Stimulated activated CD8-positive, alpha-beta memory T cell treated with anti-CD3 and anti-CD28 coated beads, Interleukin-4, amount 100 ng/mL, for 1 hour (primary cell): Measurements from ENCODE around the gene RABEP2.
"Not testable (repeated sequence)": the region's sequence is repeated elsewhere in the genome, so short reads cannot be mapped to it uniquely, and the experiment has no call there.

ENCODE experiments used
- DNase-seq, 2 donors: peaks; one replicate each; pipeline ENCODE4 v3.0.0-alpha.2; 2020; ENCODE audit warnings: low read depth in 2 of 2, low spot score in 1 of 2

The RABEP2 gene

DNA sequence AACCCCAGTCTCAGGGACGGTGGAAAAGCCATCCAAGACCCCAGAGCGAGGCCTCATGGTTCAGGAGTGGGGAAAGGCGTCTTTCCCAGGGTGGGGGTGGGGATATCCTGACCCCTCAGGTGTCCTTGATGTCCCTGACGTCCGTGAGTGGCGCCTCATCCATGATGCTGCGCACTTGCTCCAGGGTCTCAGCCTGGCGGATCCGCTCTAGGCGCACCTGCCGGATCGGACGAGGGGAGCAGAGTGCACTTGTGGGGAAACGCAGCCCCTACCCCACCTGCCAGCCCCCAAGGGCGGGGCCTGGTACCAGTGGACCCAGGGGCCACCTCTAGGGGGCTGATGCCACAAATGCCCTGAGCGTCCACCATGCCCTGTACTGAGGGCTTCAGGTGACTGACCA lies 20.2 kb downstream of the RABEP2 start:
- DNase-seq, result no peak

GRCh38 chr16:28904363-28904762 lies 20.7 kb downstream of the RABEP2 start:
- DNase-seq, result no peak

DNA sequence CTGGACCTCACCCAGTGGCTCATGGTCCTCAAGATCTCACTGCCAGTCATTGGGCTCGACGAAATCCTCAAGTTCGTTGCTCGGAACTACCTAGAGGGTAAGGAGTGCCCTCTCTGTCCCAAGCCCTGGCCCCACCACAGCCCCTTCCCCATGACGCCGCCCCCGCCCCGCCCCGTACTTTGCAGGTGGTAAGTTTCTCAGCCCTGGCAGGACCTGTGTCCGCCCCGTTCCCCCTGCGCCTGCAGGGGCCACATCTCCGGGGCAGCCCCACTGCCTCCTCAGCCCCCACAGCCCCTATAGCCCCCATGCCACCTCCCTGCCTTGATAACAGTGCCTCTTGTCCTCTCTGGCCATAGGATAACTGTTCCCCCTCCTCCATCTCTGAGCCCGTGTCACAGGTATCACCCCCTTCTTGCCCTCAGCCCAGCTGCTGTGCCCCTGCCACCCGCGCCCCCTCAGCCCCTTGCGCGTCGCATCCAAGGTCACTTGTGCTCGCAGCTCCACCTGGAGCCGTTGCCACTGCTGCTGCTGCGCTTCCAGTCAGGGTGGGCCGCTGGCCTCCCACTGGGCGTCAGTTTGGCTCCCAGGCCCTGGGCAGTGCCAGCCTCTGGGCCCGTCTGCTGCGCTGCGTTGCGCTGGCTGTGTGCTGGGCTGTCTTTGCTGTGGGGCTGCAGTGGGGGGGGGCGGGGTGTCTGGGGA lies 21.5 kb downstream of the RABEP2 start:
- no peak for DNase-seq

- no peak for DNase-seq
These were observed 22.1 kb downstream of the RABEP2 start for GRCh38 chr16:28902909-28903308.

DNA sequence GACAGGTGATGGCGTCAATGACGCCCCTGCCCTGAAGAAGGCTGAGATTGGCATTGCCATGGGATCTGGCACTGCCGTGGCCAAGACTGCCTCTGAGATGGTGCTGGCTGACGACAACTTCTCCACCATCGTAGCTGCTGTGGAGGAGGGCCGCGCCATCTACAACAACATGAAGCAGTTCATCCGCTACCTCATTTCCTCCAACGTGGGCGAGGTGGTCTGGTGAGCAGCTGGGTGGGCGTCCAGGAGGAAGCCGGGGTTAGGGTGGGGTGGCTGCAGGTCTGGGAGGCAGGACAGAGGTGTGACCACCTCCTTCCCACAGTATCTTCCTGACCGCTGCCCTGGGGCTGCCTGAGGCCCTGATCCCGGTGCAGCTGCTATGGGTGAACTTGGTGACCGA lies 23.2 kb downstream of the RABEP2 start:
- DNase-seq, result no peak

- no peak for DNase-seq
These were observed 24.4 kb downstream of the RABEP2 start for GRCh38 chr16:28900601-28901000.

DNA sequence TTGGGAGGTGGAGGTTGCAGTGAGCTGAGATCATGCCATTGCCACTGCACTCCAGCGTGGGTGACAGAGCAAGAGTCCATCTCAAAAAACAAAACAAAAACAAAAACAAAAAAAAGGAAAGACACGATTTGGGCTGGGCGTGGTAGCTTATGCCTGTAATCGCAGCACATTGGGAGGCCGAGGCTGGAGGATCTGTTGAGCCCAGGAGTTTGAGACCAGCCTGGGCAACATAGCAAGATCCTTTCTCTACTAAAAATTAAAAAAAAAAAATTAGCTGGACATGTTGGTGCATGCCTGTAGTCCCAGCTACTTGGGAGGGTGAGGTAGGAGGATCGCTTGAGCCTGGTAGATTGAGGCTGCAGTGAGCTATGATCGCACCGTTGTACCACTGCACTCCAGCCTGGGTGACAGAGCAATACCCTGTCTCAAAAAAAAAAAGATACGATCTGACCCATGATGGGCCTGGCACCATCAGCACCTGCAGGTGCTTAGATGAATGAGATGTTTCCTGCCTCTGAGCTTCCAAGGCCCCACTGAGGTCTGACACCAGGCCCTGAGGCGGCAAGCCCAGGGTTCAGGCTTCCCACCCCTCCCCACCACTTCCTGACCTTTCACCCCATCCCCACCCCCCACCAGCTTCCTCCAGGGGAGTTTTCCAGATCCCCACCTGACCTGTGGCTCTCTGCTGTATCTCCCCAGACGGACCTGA lies 25.0 kb downstream of the RABEP2 start:
- no peak for DNase-seq

- no peak for DNase-seq
These were observed 26.1 kb downstream of the RABEP2 start for GRCh38 chr16:28898942-28899341.

DNA sequence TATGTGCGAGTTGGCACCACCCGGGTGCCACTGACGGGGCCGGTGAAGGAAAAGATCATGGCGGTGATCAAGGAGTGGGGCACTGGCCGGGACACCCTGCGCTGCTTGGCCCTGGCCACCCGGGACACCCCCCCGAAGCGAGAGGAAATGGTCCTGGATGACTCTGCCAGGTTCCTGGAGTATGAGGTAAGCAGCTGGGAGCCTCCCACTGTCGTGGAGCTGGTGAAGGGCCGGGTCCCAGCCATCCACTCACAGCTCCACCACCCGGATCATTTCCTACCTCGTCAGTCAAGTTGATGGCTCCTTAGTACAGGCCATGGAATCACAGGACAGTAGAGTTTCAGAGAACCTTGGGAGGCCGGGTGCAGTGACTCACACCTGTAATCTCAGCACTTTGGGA lies 26.8 kb downstream of the RABEP2 start:
- DNase-seq, result no peak

- no peak for DNase-seq
These were observed 27.2 kb downstream of the RABEP2 start for GRCh38 chr16:28897826-28898225.

DNA sequence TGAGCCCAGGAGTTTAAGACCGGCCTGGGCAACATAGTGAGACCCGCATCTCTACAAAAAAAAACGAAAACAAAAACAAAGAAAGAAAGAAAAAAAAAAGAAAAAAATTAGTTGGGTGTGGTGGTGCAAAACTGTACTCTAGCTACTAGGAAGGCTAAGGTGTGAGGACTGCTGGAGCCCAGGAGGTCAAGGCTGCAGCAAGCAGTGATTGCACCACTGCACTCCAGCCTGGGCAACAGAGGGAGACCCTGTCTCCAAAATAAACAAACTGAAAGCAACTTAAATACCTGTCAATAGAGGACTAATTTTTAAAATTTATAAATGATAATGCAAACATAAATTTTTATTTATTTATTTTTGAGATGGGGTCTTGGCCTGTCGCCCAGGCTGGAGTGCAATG lies 29.4 kb downstream of the RABEP2 start:
- DNase-seq, result no peak

DNA sequence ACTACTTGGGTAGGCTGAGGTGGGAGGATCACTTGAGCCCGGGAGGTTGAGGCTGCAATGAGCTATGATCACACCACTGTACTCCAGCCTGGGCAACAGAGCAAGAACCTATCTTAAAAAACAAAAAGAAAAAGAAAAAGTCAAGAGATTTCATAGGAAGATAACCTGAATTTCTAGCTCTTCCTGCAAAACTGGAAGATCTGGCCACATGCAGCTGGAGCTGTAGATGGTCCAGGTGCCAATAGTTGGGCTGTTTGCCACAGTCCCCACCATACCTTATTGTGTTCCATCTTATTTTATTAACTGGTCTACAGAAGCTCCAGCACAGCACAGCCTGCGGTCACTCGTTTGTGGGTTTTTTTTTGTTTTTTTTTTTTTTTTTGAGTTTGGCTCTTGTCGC lies 31.7 kb downstream of the RABEP2 start:
- no peak for DNase-seq

- no peak for DNase-seq
These were observed 32.8 kb downstream of the RABEP2 start for GRCh38 chr16:28891964-28892890.

DNA sequence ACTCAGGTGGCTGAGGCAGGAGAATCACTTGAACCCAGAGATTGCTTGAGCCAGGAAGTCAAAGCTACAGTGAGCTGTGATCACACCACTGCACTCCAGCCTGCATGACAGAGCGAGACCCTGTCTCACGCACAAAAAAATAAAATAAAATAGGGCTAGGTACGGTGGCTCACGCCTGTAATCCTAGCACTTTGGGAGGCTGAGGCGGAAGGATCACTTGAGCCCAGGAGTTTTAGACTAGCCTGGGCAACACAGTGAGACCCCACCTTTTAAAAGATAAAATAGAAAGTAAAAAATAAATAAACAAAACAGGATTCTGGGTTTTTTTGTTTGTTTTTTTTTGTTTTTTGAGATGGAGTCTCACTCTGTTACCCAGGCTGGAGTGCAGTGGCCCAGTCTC lies 34.7 kb downstream of the RABEP2 start:
- DNase-seq, result not testable (repeated sequence)

- DNase-seq, result no peak
These were observed 38.1 kb downstream of the RABEP2 start for GRCh38 chr16:28886945-28887344.

- DNase-seq, result no peak
These were observed 41.0 kb downstream of the RABEP2 start for GRCh38 chr16:28884045-28884444.

- DNase-seq, result no peak
These were observed 41.6 kb downstream of the RABEP2 start for GRCh38 chr16:28883221-28883996.

- no peak for DNase-seq
These were observed 42.4 kb downstream of the RABEP2 start for GRCh38 chr16:28882551-28883160.

GRCh38 chr16:28881565-28881964 lies 43.5 kb downstream of the RABEP2 start:
- not testable (repeated sequence) for DNase-seq

DNA sequence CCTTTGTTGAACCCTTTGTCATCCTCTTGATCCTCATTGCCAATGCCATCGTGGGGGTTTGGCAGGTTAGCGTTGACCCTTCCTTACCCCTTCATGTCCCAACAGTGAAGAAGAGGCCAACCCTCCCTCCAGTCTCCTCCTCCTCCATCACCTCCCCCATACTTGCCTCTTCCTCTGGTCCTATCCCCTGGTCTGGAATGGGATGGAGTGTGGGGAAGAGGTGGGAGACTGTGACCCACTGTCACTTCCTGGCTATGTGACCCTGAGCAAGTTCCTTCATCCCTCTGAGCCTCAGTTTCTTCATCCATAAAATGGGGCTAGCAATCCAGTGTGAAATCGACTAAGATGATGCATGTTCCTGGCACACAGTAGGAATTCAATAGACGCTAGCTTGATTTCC lies 44.1 kb downstream of the RABEP2 start:
- DNase-seq, result no peak

- no peak for DNase-seq
These were observed 44.5 kb downstream of the RABEP2 start for GRCh38 chr16:28880589-28880915.
